Activated effector memory CD4-positive, alpha-beta T cell treated with Interleukin-2 at 50 U/mL for 16 hours (primary cell): ENCODE results near the gene RABGAP1L.
A peak's percentile ranks its signal among the peaks of the same experiment; 100 is the strongest.
"Not testable (repeated sequence)": the region's sequence is repeated elsewhere in the genome, so short reads cannot be mapped to it uniquely, and the experiment has no call there.

Source experiments
- DNase-seq: peaks from one replicate; pipeline ENCODE4 v3.0.0-alpha.2; 2020

The RABGAP1L gene

GRCh38 chr1:174204697-174205308, 45.5 kb downstream of the RABGAP1L start:
- peak; percentile 6 for DNase-seq

GRCh38 chr1:174206148-174206836, 47.0 kb downstream of the RABGAP1L start:
- DNase-seq, result no peak

GRCh38 chr1:174209347-174210187, 50.2 kb downstream of the RABGAP1L start:
- DNase-seq, result no peak

- no peak for DNase-seq
Measured at GRCh38 chr1:174211486-174211885, 52.2 kb downstream of the RABGAP1L start.

- DNase-seq, result no peak
Measured at GRCh38 chr1:174215766-174216165, 56.4 kb downstream of the RABGAP1L start.

- DNase-seq, result no peak
Measured at GRCh38 chr1:174217248-174217647, 57.9 kb downstream of the RABGAP1L start.

- no peak for DNase-seq
Measured at GRCh38 chr1:174217787-174218574, 58.7 kb downstream of the RABGAP1L start.

- DNase-seq, result no peak
Measured at GRCh38 chr1:174218983-174219382, 59.7 kb downstream of the RABGAP1L start.

GRCh38 chr1:174219606-174220370, 60.5 kb downstream of the RABGAP1L start:
- no peak for DNase-seq

- DNase-seq, result no peak
Measured at GRCh38 chr1:174221681-174222080, 62.4 kb downstream of the RABGAP1L start.

GRCh38 chr1:174222166-174222949, 63.0 kb downstream of the RABGAP1L start:
- DNase-seq, result no peak

- no peak for DNase-seq
Measured at GRCh38 chr1:174224641-174225040, 65.3 kb downstream of the RABGAP1L start.

GRCh38 chr1:174225499-174226204, 66.3 kb downstream of the RABGAP1L start:
- no peak for DNase-seq

- DNase-seq, result no peak
Measured at GRCh38 chr1:174230399-174230798, 71.1 kb downstream of the RABGAP1L start.

- no peak for DNase-seq
Measured at GRCh38 chr1:174232761-174233160, 73.4 kb downstream of the RABGAP1L start.

- not testable (repeated sequence) for DNase-seq
Measured at GRCh38 chr1:174238845-174239501, 79.7 kb downstream of the RABGAP1L start.

- no peak for DNase-seq
Measured at GRCh38 chr1:174239541-174239940, 80.2 kb downstream of the RABGAP1L start.

- no peak for DNase-seq
Measured at GRCh38 chr1:174242856-174243255, 83.5 kb downstream of the RABGAP1L start.

GRCh38 chr1:174243451-174244000, 84.2 kb downstream of the RABGAP1L start:
- DNase-seq, result no peak

- DNase-seq, result no peak
Measured at GRCh38 chr1:174244017-174244416, 84.7 kb downstream of the RABGAP1L start.
